Fibroblast of lung (primary cell): ENCODE data around the gene PEX11G.

Experiments used
- EZH2 ChIP-seq: IDR thresholded peaks from 2 replicates; pipeline ENCODE4 v1.5.1; 2012; ENCODE audit warnings: low read length, control low read depth, mild to moderate bottlenecking; ENCODE audit errors: missing control alignments
- TF ChIP-seq, protein P1 (sequence below), 2 donors: IDR thresholded peaks in 1 of 2; conservative IDR thresholded peaks in 1 of 2; 1 replicate in 1 of 2; 2 replicates in 1 of 2; pipeline ENCODE4 v1.5.1; 2011 to 2012; ENCODE audit warnings: low read length in 2 of 2, control low read depth in 1 of 2, inconsistent platforms in 1 of 2, low read depth in 1 of 2, mild to moderate bottlenecking in 1 of 2

DNA sequence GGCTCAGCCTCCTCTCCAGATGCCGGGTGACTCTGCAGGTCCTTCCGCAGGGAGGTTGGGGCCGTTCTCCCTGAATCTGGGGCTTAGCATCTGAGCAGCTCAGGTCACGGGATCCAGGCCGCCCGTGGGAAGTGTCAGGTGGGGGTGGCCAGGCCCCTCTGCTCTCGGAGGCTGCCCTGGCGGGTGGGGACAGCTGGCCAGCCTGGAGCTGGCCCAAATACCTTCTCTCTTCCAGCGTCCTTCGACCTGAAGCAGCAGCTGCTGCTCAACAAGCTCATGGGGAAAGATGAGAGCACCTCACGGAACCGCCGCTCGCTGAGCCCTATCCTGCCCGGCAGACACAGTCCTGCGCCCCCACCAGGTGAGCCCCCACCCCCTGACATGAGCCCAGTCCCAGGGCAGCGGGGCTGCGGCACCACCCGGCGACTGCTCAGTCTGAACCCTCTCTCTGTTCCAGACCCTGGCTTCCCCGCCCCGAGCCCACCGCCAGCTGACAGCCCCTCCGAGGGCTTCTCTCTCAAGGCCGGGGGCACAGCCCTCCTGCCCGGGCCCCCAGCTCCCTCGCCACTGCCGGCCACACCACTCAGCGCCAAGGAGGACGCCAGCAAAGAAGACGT is 19.1 kb downstream of the PEX11G start:
- TF ChIP-seq, protein P1, sequence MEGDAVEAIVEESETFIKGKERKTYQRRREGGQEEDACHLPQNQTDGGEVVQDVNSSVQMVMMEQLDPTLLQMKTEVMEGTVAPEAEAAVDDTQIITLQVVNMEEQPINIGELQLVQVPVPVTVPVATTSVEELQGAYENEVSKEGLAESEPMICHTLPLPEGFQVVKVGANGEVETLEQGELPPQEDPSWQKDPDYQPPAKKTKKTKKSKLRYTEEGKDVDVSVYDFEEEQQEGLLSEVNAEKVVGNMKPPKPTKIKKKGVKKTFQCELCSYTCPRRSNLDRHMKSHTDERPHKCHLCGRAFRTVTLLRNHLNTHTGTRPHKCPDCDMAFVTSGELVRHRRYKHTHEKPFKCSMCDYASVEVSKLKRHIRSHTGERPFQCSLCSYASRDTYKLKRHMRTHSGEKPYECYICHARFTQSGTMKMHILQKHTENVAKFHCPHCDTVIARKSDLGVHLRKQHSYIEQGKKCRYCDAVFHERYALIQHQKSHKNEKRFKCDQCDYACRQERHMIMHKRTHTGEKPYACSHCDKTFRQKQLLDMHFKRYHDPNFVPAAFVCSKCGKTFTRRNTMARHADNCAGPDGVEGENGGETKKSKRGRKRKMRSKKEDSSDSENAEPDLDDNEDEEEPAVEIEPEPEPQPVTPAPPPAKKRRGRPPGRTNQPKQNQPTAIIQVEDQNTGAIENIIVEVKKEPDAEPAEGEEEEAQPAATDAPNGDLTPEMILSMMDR (conservative IDR thresholded peaks at IDR 0.05 in 1 of 2, IDR thresholded peaks at IDR 0.05 in 1 of 2; ENCODE audit: low read depth in 1 of 2, low read length in 2 of 2): no peak
- TF ChIP-seq EZH2: no peak
